Lower leg skin (tissue), 4 donors: Measurements from ENCODE around the gene SIX6. TPM values are rescaled to one million over a fixed set of nuclear protein-coding genes. Genes with fewer than 3 reads are reported as not detected.
"Not testable (repeated sequence)": the region's sequence is repeated elsewhere in the genome, so short reads cannot be mapped to it uniquely, and the experiment has no call there.

Experiments used
- DNase-seq, 2 donors: peaks; one replicate each; pipeline ENCODE4 v3.0.0-alpha.2; 2019; ENCODE audit warnings: low spot score in 2 of 2
- H3K4me3 ChIP-seq: fragments of 200-600 bp; sonication (generic); 2 replicates; pipeline ENCODE4 v1.5.1; 2017; ENCODE audit warnings: mild to moderate bottlenecking, low read depth; ENCODE audit not compliant: poor library complexity, severe bottlenecking
- POLR2A ChIP-seq, 2 donors: fragments of 450-650 bp; IDR thresholded peaks; one replicate each; pipeline ENCODE4 v1.6.1; 2016 to 2017; ENCODE audit warnings: antibody characterized with exemption in 2 of 2, mild to moderate bottlenecking in 1 of 2, moderate library complexity in 1 of 2
- WGBS, 2 donors: methylation state at CpG; one replicate each; pipeline ENCODE4 v1.1.5; 2018; 5-methylcytosine and 5-hydroxymethylcytosine counted together
- intact Hi-C: fragments of 100-400 bp; cut with DNase I; formaldehyde crosslinking; loops from one replicate; pipeline ENCODE4 v1.15.0; 2023; ENCODE audit warnings: low total_unique reads
- total RNA-seq, 4 donors: library from RNA; depleted of rRNA; stranded (reverse); fragments of >200 nt; gene quantifications; one replicate each; pipeline ENCODE4 v1.1.0, GENCODE V29; 2016
- TF ChIP-seq, protein P1 (sequence below), 3 donors: fragments of 450-650 bp; IDR thresholded peaks; one replicate each; pipeline ENCODE4 v1.5.1; 2016; ENCODE audit warnings: antibody characterized with exemption in 3 of 3, mild to moderate bottlenecking in 3 of 3, moderate library complexity in 2 of 3

The SIX6 gene
- not detected for total RNA-seq

DNA sequence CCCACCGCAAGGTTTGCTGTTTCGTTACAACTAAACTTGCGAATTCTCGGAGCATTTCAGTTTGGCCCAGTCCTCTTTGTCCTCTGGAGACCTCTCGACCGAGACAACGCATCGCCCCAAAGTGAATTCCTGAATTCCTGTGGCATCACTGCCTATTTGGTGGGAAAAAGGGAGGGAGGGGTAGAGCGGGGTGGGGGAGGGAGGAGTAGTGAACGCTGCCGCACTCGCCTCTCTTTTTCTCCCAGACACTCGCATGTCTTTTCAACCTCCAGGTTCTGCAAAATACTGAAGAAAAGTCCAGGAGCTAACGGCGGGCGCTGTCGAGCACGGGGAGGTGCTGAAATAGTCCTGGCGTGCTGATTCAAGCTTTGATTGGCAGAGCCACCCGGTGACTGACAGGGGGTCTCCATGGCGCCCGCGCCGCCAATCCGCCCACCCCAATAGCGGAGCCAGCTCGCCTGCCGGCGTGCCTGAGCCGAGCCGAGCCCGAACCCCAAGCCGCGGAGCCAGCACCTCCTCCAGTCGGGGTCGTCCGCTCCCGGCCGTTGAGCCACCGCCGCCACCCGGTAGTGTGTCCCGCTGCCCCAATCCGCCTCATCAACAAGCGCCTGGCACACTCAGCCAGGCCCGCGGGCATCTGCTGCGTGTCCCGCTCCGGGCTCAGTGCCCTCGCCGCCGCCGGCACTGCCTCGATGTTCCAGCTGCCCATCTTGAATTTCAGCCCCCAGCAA, at the start of gene SIX6:
Gene SIX6 (plus strand): TSS at position 440 of the 731 bp plus-strand sequence. CDS start 253 bp downstream, at position 693.
- no peak within 1 kb of the TSS for H3K4me3 ChIP-seq
- TF ChIP-seq, protein P1, sequence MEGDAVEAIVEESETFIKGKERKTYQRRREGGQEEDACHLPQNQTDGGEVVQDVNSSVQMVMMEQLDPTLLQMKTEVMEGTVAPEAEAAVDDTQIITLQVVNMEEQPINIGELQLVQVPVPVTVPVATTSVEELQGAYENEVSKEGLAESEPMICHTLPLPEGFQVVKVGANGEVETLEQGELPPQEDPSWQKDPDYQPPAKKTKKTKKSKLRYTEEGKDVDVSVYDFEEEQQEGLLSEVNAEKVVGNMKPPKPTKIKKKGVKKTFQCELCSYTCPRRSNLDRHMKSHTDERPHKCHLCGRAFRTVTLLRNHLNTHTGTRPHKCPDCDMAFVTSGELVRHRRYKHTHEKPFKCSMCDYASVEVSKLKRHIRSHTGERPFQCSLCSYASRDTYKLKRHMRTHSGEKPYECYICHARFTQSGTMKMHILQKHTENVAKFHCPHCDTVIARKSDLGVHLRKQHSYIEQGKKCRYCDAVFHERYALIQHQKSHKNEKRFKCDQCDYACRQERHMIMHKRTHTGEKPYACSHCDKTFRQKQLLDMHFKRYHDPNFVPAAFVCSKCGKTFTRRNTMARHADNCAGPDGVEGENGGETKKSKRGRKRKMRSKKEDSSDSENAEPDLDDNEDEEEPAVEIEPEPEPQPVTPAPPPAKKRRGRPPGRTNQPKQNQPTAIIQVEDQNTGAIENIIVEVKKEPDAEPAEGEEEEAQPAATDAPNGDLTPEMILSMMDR (IDR thresholded peaks at IDR 0.05) = no peak
- TF ChIP-seq POLR2A (IDR thresholded peaks at IDR 0.05) = no peak
- WGBS, 2 donors = 1 to 6% methylated on average over 28 to 35 of the region's 55 CpGs
- intact Hi-C loops = no loop called here
- no peak for DNase-seq

GRCh38 chr14:60480248-60480647, 28.7 kb upstream of the SIX6 start:
- DNase-seq, H3K4me3 ChIP-seq, intact Hi-C loops: not testable (repeated sequence)
- WGBS, 2 donors = 91 to 94% methylated on average over 7 of the region's 7 CpGs

DNA sequence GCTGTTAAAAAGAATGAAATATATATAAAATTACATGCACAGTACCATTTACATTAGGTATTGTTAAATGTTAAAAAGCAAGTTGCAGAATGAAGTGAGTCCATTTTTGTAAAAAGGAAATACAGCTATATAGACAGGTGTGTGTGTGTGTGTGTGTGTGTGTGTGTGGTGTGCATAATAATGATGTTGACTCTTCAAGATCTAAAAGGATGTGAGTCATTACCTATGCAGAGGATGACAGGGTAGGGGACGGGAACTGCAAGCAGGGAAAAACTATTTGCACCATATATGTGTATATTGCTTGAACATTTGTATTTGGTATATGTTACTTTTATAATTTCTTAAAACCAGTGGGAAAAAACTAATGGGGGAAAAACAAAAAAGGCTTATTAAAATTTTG, 26.2 kb upstream of the SIX6 start:
- H3K4me3 ChIP-seq = no peak overlapping the region

GRCh38 chr14:60485057-60485597, 23.8 kb upstream of the SIX6 start:
- WGBS, 2 donors = 8% methylated on average over 25 of the region's 25 CpGs
- no peak overlapping the region for H3K4me3 ChIP-seq
- TF ChIP-seq, protein P1 (IDR thresholded peaks at IDR 0.05) = no peak
- no peak for TF ChIP-seq POLR2A (IDR thresholded peaks at IDR 0.05)
- intact Hi-C loops = no loop called here
- no peak for DNase-seq

More for the DNA sequence above, 26.2 kb upstream of the SIX6 start:
- TF ChIP-seq, protein P1 (IDR thresholded peaks at IDR 0.05) = no peak
- TF ChIP-seq POLR2A (IDR thresholded peaks at IDR 0.05) = no peak
- DNase-seq = no peak
- 76 to 78% methylated on average over 1 of the region's 1 CpG for WGBS, 2 donors
- intact Hi-C loops = no loop called here

DNA sequence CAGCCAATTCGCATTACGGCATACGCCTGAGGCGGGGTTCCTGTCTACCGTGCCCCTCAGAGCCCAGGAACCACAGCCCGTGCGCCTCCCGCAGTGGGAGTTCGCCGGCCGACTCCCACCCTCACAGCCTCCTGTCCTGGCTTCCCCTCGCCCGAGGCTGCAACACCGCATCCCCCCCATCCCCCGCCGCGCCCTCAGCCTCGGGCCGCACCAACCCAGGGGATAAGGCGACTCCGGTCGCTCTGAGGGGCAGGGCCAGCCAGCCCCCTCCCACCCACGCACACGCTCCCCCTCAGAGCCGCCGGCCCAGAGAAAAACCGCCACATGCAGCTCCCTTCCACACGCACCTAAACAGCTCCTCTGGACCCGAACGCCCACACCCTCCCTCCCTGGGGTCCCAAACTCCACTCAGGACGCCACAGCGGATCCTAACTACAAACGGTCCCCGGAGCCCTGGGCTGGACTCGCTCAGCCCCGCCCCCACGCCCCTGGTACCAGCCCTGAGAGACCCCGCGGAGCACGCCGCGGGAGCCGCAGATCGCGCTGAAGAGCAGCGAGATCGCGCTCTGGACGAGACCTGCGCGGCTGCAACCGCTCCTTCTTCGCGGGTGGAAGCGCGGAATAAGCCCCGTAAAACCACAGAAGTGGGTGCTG, 23.2 kb upstream of the SIX6 start, which contains the start of gene C14orf39:
Gene C14orf39 (minus strand): TSS at position 466 of the 654 bp plus-strand sequence. CDS start 985 bp downstream, outside the sequence.
- WGBS, 2 donors = 3 to 7% methylated on average over 47 to 57 of the region's 57 CpGs
- DNase-seq = no peak
- intact Hi-C loops = no loop called here
- TF ChIP-seq, protein P1 (IDR thresholded peaks at IDR 0.05) = no peak
- TF ChIP-seq POLR2A (IDR thresholded peaks at IDR 0.05) = no peak
- no peak within 1 kb of the TSS for H3K4me3 ChIP-seq

GRCh38 chr14:60487211-60487610, 21.7 kb upstream of the SIX6 start:
- WGBS, 2 donors = 30 to 33% methylated on average over 2 of the region's 2 CpGs
- DNase-seq = no peak
- intact Hi-C loops = no loop called here
- no peak overlapping the region for H3K4me3 ChIP-seq
- TF ChIP-seq POLR2A (IDR thresholded peaks at IDR 0.05) = no peak
